ENCODE measurements around the gene KLHL24. TPM values are rescaled to one million over a fixed set of nuclear protein-coding genes. Genes with fewer than 3 reads are reported as not detected.
"Not testable (repeated sequence)": the region's sequence is repeated elsewhere in the genome, so short reads cannot be mapped to it uniquely, and the experiment has no call there.

KLHL24 gene
- total RNA-seq, 4 donors from 2014 or later, result 10.2 to 92.1 (median 19.9) TPM

DNA sequence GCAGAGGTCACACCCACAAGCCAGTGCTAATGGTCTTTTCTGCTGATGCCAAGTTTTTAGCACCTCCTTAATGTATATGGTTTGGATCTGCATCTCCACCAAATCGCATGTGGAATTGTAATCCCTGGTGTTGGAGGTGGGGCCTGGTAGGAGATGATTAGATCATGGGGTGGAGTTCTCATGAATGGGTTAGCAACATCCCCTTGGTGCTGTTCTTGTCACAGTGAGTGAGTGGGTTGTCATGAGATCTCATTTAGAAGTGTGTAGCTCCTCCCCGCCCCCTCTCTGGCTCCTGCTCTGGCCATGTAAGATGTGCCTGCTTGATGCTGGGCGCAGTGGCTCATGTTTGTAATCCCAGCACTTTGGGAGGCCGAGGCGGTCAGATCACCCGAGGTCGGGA, 42.6 kb upstream of the KLHL24 start:
- intact Hi-C loops (cut with DNase I), result no loop called here
- H3K27me3 ChIP-seq, result no peaks in the 10 kb centered on the region
- peaks cover 0 to 5% (median 0%) of the 10 kb centered on the region in 3 donors for H3K9me3 ChIP-seq
- TF ChIP-seq CTCF (IDR thresholded peaks at IDR 0.05) (no peak), POLR2A (IDR thresholded peaks at IDR 0.05) (no peak)
- WGBS, 2 donors, result 86 to 89% methylated on average over 1 of the region's 7 CpGs
- no peak overlapping the region for H3K4me3 ChIP-seq
- H3K4me1 ChIP-seq, result no peaks in the 10 kb centered on the region
- no peaks in the 10 kb centered on the region for H3K36me3 ChIP-seq
- DNase-seq, result no peak
- no peak overlapping the region for H3K27ac ChIP-seq

DNA sequence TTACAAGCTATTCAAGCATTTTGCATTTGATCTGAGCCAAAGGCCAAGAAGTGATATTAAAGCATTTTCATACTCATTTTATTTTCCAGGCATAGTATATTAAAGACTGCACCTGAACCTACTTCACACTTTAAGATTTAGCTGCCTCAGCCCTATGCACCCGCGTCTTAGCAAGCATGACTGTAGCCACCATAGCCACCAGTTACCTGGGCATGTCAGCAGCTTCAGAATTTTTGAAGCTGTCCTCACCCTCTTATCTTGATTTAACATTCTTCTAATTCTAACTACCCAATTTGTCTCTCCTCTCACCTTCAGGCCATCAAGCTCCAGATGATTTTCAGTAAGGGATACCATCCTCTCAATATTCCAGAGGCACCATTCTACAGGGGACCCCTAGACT, 40.8 kb upstream of the KLHL24 start:
- Histone ChIP-seq H3K36me3 (no peaks in the 10 kb centered on the region), H3K27me3 (no peaks in the 10 kb centered on the region), H3K9me3 (peaks cover 0 to 13% (median 8%) of the 10 kb centered on the region in 3 donors), H3K4me3 (no peak overlapping the region), H3K27ac (no peak overlapping the region), H3K4me1 (no peaks in the 10 kb centered on the region)
- no peak for DNase-seq
- TF ChIP-seq POLR2A (IDR thresholded peaks at IDR 0.05), result no peak
- TF ChIP-seq CTCF (IDR thresholded peaks at IDR 0.05), result no peak
- intact Hi-C loops (cut with DNase I), result no loop called here
- WGBS, 2 donors, result 100% methylated on average over 2 of the region's 2 CpGs

GRCh38 chr3:183597959-183598358, 37.5 kb upstream of the KLHL24 start:
- WGBS, 2 donors, result 20 to 89% methylated on average over 1 of the region's 1 CpG
- TF ChIP-seq CTCF (IDR thresholded peaks at IDR 0.05), result no peak
- no peak for TF ChIP-seq POLR2A (IDR thresholded peaks at IDR 0.05)
- Histone ChIP-seq H3K4me3 (no peak overlapping the region), H3K36me3 (no peaks in the 10 kb centered on the region), H3K4me1 (no peaks in the 10 kb centered on the region), H3K9me3 (peaks cover 0 to 13% (median 8%) of the 10 kb centered on the region in 3 donors), H3K27me3 (no peaks in the 10 kb centered on the region), H3K27ac (no peak overlapping the region)
- no peak for DNase-seq
- intact Hi-C loops (cut with DNase I), result no loop called here

GRCh38 chr3:183611326-183611725, 24.1 kb upstream of the KLHL24 start:
- H3K27ac ChIP-seq; H3K4me1 ChIP-seq; H3K27me3 ChIP-seq; H3K36me3 ChIP-seq; DNase-seq; H3K4me3 ChIP-seq; H3K9me3 ChIP-seq; intact Hi-C loops (cut with DNase I): not testable (repeated sequence)
- WGBS, 2 donors, result 94 to 100% methylated on average over 6 of the region's 6 CpGs

- TF ChIP-seq POLR2A (IDR thresholded peaks at IDR 0.05) (no peak), CTCF (IDR thresholded peaks at IDR 0.05) (no peak)
- 76 to 82% methylated on average over 7 of the region's 7 CpGs for WGBS, 2 donors
- Histone ChIP-seq H3K27me3 (no peaks in the 10 kb centered on the region), H3K4me1 (no peaks in the 10 kb centered on the region), H3K9me3 (no peaks in the 10 kb centered on the region), H3K27ac (no peak overlapping the region), H3K4me3 (no peak overlapping the region), H3K36me3 (no peaks in the 10 kb centered on the region)
- no peak for DNase-seq
- intact Hi-C loops (cut with DNase I), result no loop called here
These were observed 21.8 kb upstream of the KLHL24 start for GRCh38 chr3:183613366-183614285.

Data from esophagus squamous epithelium (tissue), 5 donors.